Transverse colon (tissue), 4 donors: Measurements from ENCODE around the gene ITGB1BP2. TPM values are rescaled to one million over a fixed set of nuclear protein-coding genes. Genes with fewer than 3 reads are reported as not detected.
A peak's percentile ranks its signal among the peaks of the same experiment; 100 is the strongest.

Source experiments
- DNase-seq: peaks from one replicate; pipeline ENCODE4 v3.0.0-alpha.2; 2019
- H3K27ac ChIP-seq, 4 donors: fragments of 200-600 bp; sonication (generic); 2 replicates each; pipeline ENCODE4 v1.5.1; 2016 to 2018; ENCODE audit warnings: inconsistent platforms in 4 of 4
- H3K27me3 ChIP-seq: fragments of 200-600 bp; sonication (generic); 2 replicates; pipeline ENCODE4 v1.5.1; 2017; ENCODE audit warnings: inconsistent platforms
- H3K36me3 ChIP-seq, 4 donors: fragments of 200-600 bp; sonication (generic); 2 replicates each; pipeline ENCODE4 v1.5.1; 2017 to 2019; ENCODE audit warnings: inconsistent platforms in 4 of 4
- H3K4me1 ChIP-seq, 4 donors: fragments of 200-600 bp; sonication (generic); 2 replicates each; pipeline ENCODE4 v1.5.1; 2017 to 2020; ENCODE audit warnings: inconsistent platforms in 4 of 4
- H3K4me3 ChIP-seq, 4 donors: fragments of 200-600 bp; sonication (generic); 1 replicate in 1 of 4; 2 replicates in 3 of 4; pipeline versions ENCODE4 v1.5.1 to v1.6.1; 2017 to 2019; ENCODE audit warnings: inconsistent platforms in 4 of 4
- H3K9me3 ChIP-seq, 2 donors: fragments of 200-600 bp; sonication (generic); 2 replicates each; pipeline ENCODE4 v1.5.1; 2017 to 2019; ENCODE audit warnings: inconsistent platforms in 2 of 2
- EP300 ChIP-seq: sonication (generic); formaldehyde crosslinking; IDR thresholded peaks from one replicate; pipeline ENCODE4 v1.6.1; 2017; ENCODE audit warnings: antibody characterized with exemption, low read depth
- POLR2A ChIP-seq: fragments of 450-650 bp; IDR thresholded peaks from one replicate; pipeline ENCODE4 v1.6.1; 2016; ENCODE audit warnings: antibody characterized with exemption, mild to moderate bottlenecking, moderate library complexity
- POLR2AphosphoS5 ChIP-seq, 3 donors: sonication (generic); formaldehyde crosslinking; IDR thresholded peaks; one replicate each; pipeline ENCODE4 v1.6.1; 2016; ENCODE audit warnings: antibody characterized with exemption in 3 of 3
- WGBS, 2 donors: methylation state at CpG; one replicate each; pipeline ENCODE4 v1.1.5; 2018; ENCODE audit warnings: low coverage in 1 of 2; 5-methylcytosine and 5-hydroxymethylcytosine counted together
- in situ Hi-C, 4 donors: fragments of 200-750 bp; cut with MboI; loops; one replicate each; pipeline versions ENCODE4 v1.15.0 to v1.15.1; 2017; ENCODE audit warnings: low sequenced_read_pairs in 3 of 4, low pct_ligation_motif_present in 1 of 4, low pct_unique_long_range_greater_than_20kb in 1 of 4
- intact Hi-C: fragments of 100-400 bp; cut with DNase I; formaldehyde crosslinking; loops from one replicate; pipeline ENCODE4 v1.15.1; 2023; ENCODE audit warnings: low total_unique reads
- total RNA-seq, 4 donors: library from RNA; depleted of rRNA; stranded (reverse); fragments of >200 nt; gene quantifications; one replicate each; pipeline ENCODE4 v1.1.0, GENCODE V29; 2016
- TF ChIP-seq, protein P1 (sequence below), 5 experiments: fragments of 200-600 bp in 3 of 5; fragments of 450-650 bp in 2 of 5; sonication (generic) in 3 of 5; IDR thresholded peaks; 1 replicate in 2 of 5; 2 replicates in 3 of 5; pipeline ENCODE4 v1.5.1; 2016 to 2017; ENCODE audit warnings: antibody characterized with exemption in 5 of 5, inconsistent platforms in 3 of 5, mild to moderate bottlenecking in 2 of 5, moderate library complexity in 1 of 5

ITGB1BP2 gene
- total RNA-seq, 4 donors from 2014 or later, result 2.9 to 6.8 TPM; not detected in 2

DNA sequence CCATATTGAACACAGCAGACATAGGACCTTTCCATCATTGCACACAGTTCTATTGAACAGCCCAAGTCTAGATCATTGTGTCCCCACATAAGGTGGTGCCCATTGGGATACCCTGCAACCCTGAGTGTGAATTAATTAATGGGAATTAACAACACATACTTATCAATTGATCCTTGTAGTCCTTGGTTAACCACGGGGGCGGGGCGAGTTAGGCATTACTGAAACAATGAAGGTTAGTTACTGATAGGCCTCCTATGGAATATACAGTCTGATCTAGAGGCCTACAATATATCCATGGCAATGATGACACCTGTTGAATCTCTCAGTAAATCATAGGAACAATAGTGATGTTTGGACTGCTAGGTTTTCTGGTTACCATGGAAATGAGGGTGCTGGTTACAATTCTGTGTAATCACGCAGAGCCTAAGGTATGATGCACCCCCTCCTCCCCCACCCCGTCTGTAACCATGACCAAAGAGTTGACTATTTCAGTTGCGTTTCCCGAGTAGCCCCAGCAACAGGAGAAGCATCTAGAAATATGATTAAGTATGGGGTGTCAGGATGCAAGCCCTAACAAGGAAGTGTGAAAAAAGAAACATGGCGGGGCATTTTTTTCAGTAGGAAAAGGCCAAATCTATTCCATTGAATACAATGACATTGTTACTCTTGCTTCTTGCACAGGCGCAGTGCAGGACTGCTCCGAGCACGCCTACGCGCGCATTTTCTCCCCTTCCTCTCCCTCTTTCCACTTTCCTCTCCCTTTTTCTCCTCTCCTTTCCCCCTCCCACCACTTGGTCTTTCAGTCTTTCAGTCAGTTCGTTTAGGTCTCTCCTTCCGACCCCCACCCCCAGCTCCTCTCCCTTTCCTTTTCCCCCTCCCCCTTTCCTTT lies 18.8 kb upstream of the ITGB1BP2 start:
- in situ Hi-C loops, result no loop called here
- intact Hi-C loops, result no loop called here
- no peak for DNase-seq
- H3K27me3 ChIP-seq, result no peaks in the 10 kb centered on the region
- H3K27ac ChIP-seq, result peak overlapping the region; percentile 81 to 94 (median 91)
- H3K4me3 ChIP-seq, result peak overlapping the region in 3 of 4 donors; percentile 35 to 67 (median 50)
- TF ChIP-seq EP300, result no peak
- no peak for TF ChIP-seq POLR2A
- TF ChIP-seq, protein P1, sequence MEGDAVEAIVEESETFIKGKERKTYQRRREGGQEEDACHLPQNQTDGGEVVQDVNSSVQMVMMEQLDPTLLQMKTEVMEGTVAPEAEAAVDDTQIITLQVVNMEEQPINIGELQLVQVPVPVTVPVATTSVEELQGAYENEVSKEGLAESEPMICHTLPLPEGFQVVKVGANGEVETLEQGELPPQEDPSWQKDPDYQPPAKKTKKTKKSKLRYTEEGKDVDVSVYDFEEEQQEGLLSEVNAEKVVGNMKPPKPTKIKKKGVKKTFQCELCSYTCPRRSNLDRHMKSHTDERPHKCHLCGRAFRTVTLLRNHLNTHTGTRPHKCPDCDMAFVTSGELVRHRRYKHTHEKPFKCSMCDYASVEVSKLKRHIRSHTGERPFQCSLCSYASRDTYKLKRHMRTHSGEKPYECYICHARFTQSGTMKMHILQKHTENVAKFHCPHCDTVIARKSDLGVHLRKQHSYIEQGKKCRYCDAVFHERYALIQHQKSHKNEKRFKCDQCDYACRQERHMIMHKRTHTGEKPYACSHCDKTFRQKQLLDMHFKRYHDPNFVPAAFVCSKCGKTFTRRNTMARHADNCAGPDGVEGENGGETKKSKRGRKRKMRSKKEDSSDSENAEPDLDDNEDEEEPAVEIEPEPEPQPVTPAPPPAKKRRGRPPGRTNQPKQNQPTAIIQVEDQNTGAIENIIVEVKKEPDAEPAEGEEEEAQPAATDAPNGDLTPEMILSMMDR (IDR thresholded peaks at IDR 0.05), result no peak
- TF ChIP-seq POLR2AphosphoS5 (IDR thresholded peaks at IDR 0.05), result no peak
- H3K9me3 ChIP-seq, result no peaks in the 10 kb centered on the region
- H3K36me3 ChIP-seq, result no peaks in the 10 kb centered on the region
- WGBS, 2 donors, result 4 to 48% methylated on average over 4 to 16 of the region's 16 CpGs
- peaks cover 0 to 21% (median 10%) of the 10 kb centered on the region in 4 donors for H3K4me1 ChIP-seq

DNA sequence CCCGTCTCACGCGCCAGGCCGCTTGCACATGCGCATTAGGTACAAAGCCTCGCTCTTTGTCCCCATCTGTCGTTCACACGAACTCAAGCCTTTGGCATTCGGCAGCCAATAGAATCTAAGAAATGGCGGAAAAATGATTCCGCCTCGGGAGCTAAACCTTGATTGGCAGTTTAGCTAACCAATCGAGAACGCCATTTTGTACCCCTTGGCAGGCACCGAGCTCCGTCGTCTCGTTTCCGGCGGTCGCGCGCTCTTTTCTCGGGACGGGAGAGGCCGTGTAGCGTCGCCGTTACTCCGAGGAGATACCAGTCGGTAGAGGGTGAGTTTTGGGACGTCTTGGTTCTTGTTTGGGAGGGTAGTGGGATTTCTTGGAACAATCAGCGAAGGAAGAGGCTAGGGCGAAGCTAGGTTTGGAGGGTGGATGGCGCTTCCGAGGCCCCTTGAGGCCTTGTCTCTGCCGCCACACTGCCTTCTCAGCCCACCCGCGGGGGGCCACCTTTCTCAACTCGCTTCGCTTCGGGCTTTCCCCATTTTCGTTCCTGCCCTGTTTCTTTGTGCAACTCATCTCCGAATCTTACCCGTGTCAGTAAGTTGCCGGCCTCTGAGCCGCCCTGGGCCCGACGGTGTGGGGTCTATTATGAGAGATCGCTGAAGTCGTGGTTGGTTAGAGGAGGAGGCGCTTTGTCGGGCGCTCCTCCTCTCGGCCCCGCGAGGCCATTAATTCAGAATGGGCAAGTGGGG lies 18.0 kb upstream of the ITGB1BP2 start, which contains the start of gene NONO:
Gene NONO (plus strand): TSS at position 233 of the 741 bp plus-strand sequence. CDS start 7,003 bp downstream, outside the sequence.
- Histone ChIP-seq H3K27ac (peak within 1 kb of the TSS; percentile 81 to 94 (median 91)), H3K9me3 (no peaks in the 10 kb centered on the region), H3K27me3 (no peaks in the 10 kb centered on the region), H3K4me3 (peak within 1 kb of the TSS; percentile 31 to 67 (median 56)), H3K4me1 (peaks cover 0 to 21% (median 10%) of the 10 kb centered on the region in 4 donors), H3K36me3 (no peaks in the 10 kb centered on the region)
- in situ Hi-C loops, result no loop called here
- intact Hi-C loops, result no loop called here
- peak; percentile 88 for DNase-seq
- 55% methylated on average over 57 of the region's 57 CpGs; no CpG with 5 or more reads in 1 of the 2 donors for WGBS, 2 donors
- TF ChIP-seq EP300 (no peak), POLR2AphosphoS5 (IDR thresholded peaks at IDR 0.05) (peak; percentile 81 to 87 (median 85)), POLR2A (peak; percentile 75)
- TF ChIP-seq, protein P1 (IDR thresholded peaks at IDR 0.05), result peak in 1 of 5 experiments; percentile 37

DNA sequence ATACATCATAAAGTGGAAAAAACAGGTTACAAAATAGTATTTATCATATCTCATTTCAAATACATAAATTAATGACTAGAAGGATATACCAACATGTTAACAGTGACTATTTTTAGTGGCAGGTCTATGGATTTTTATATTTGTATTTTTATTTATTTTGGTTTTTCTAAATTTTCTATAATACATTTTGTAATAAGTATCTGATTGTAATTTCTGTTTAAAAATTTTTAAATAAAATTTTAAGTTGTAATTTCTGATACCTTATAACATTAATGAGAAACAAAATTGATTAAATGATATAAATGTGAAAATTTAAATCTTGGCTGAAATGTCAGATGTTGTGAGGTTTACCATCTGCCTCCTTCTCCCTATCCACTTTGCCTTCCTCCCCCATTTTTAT lies 15.6 kb upstream of the ITGB1BP2 start:
- TF ChIP-seq POLR2A (no peak), EP300 (no peak), POLR2AphosphoS5 (IDR thresholded peaks at IDR 0.05) (no peak)
- TF ChIP-seq, protein P1 (IDR thresholded peaks at IDR 0.05), result no peak
- Histone ChIP-seq H3K27ac (no peak overlapping the region), H3K27me3 (no peaks in the 10 kb centered on the region), H3K9me3 (no peaks in the 10 kb centered on the region), H3K36me3 (peaks cover 0 to 4% (median 0%) of the 10 kb centered on the region in 4 donors), H3K4me1 (peaks cover 0 to 21% (median 10%) of the 10 kb centered on the region in 4 donors), H3K4me3 (no peak overlapping the region)
- intact Hi-C loops (no loop called here), in situ Hi-C loops (no loop called here)
- DNase-seq, result no peak

DNA sequence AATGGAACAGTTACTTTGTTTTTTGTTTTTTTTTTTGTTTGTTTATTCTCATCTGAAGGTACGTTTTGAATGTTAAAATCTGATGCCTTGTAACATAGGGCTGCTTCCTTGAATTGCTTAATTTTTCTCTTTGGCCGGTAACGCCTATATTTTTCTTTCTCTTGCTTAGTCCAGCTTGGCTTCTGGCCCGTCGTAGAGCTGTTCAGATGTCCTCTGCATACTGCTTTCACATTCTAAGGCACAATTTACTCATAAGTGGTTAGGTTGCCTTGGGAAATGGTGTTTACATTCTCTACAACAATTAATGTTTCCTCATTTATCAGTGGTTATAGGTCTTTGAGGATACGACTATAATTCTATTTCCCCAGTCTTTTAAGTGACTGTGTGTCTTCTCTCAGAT lies 10.2 kb upstream of the ITGB1BP2 start:
- Histone ChIP-seq H3K9me3 (no peaks in the 10 kb centered on the region), H3K36me3 (peaks cover 0 to 23% (median 4%) of the 10 kb centered on the region in 4 donors), H3K27ac (no peak overlapping the region), H3K4me3 (no peak overlapping the region), H3K27me3 (no peaks in the 10 kb centered on the region), H3K4me1 (peaks cover 0 to 9% (median under 1%) of the 10 kb centered on the region in 4 donors)
- no peak for DNase-seq
- intact Hi-C loops, result no loop called here
- in situ Hi-C loops, result no loop called here
- WGBS, 2 donors, result 57 to 69% methylated on average over 6 of the region's 6 CpGs
- TF ChIP-seq POLR2AphosphoS5 (IDR thresholded peaks at IDR 0.05) (no peak), POLR2A (no peak), EP300 (no peak)
- TF ChIP-seq, protein P1 (IDR thresholded peaks at IDR 0.05), result no peak
